HL-60 (cell line): ENCODE measurements around the gene SLC16A10.

Experiments used
- CTCF ChIP-seq: IDR thresholded peaks from one replicate; pipeline ENCODE4 v1.5.1; 2011; ENCODE audit warnings: low read length, control low read depth, inconsistent platforms; ENCODE audit not compliant: insufficient read depth
- POLR2AphosphoS5 ChIP-seq: IDR thresholded peaks from 2 replicates; pipeline ENCODE4 v1.6.1; 2012; ENCODE audit warnings: low read depth

- TF ChIP-seq CTCF (no peak), POLR2AphosphoS5 (no peak)
Observed at GRCh38 chr6:111276736-111277135, 189.4 kb downstream of the SLC16A10 start.
